GM19395 (cell line): ENCODE data around the gene FBXO45.
"Not testable (repeated sequence)": the region's sequence is repeated elsewhere in the genome, so short reads cannot be mapped to it uniquely, and the experiment has no call there.

Experiments
- ATAC-seq: cut with Tn5 transposase; IDR thresholded peaks from one replicate; pipeline ENCODE4 v1.9.1; 2021; ENCODE audit warnings: mild to moderate bottlenecking, moderate library complexity; ENCODE audit not compliant: unreplicated experiment

The FBXO45 gene

GRCh38 chr3:196615234-196615633 lies 46.8 kb downstream of the FBXO45 start:
- not testable (repeated sequence) for ATAC-seq

GRCh38 chr3:196617256-196617655 lies 48.8 kb downstream of the FBXO45 start:
- ATAC-seq, result no peak

- ATAC-seq, result no peak
These were observed 50.8 kb downstream of the FBXO45 start for GRCh38 chr3:196619223-196619622.

GRCh38 chr3:196619627-196620026 lies 51.2 kb downstream of the FBXO45 start:
- not testable (repeated sequence) for ATAC-seq

GRCh38 chr3:196620161-196620604 lies 51.7 kb downstream of the FBXO45 start:
- no peak for ATAC-seq

GRCh38 chr3:196620684-196621083 lies 52.2 kb downstream of the FBXO45 start:
- no peak for ATAC-seq

- no peak for ATAC-seq
These were observed 53.2 kb downstream of the FBXO45 start for GRCh38 chr3:196621611-196622010.

- peak; percentile 68 for ATAC-seq
These were observed 55.8 kb downstream of the FBXO45 start for GRCh38 chr3:196624067-196624790.

- ATAC-seq, result no peak
These were observed 56.4 kb downstream of the FBXO45 start for GRCh38 chr3:196624907-196625306.

GRCh38 chr3:196625331-196625730 lies 56.9 kb downstream of the FBXO45 start:
- ATAC-seq, result no peak

GRCh38 chr3:196627918-196628231 lies 59.4 kb downstream of the FBXO45 start:
- ATAC-seq, result no peak

- ATAC-seq, result no peak
These were observed 60.8 kb downstream of the FBXO45 start for GRCh38 chr3:196629228-196629627.

- no peak for ATAC-seq
These were observed 63.2 kb downstream of the FBXO45 start for GRCh38 chr3:196631682-196632045.

- peak; percentile 68 for ATAC-seq
These were observed 63.7 kb downstream of the FBXO45 start for GRCh38 chr3:196632046-196632751.

- ATAC-seq, result no peak
These were observed 65.2 kb downstream of the FBXO45 start for GRCh38 chr3:196633555-196634151.

GRCh38 chr3:196634224-196634623 lies 65.8 kb downstream of the FBXO45 start:
- ATAC-seq, result no peak

GRCh38 chr3:196634829-196635228 lies 66.4 kb downstream of the FBXO45 start:
- ATAC-seq, result no peak

GRCh38 chr3:196636369-196637349 lies 68.2 kb downstream of the FBXO45 start:
- no peak for ATAC-seq

GRCh38 chr3:196637941-196638340 lies 69.5 kb downstream of the FBXO45 start:
- ATAC-seq, result not testable (repeated sequence)
